GM19099 (cell line): ENCODE data around the gene PLA1A.
A peak's percentile ranks its signal among the peaks of the same experiment; 100 is the strongest.

ENCODE experiments used
- POLR2A ChIP-seq: IDR thresholded peaks from 3 replicates; pipeline ENCODE4 v1.6.1; 2011; ENCODE audit warnings: low read depth; ENCODE audit not compliant: insufficient read length; ENCODE audit errors: extremely low read depth

PLA1A gene

GRCh38 chr3:119637679-119638477 lies 40.2 kb downstream of the PLA1A start:
- TF ChIP-seq POLR2A: peak; percentile 18

DNA sequence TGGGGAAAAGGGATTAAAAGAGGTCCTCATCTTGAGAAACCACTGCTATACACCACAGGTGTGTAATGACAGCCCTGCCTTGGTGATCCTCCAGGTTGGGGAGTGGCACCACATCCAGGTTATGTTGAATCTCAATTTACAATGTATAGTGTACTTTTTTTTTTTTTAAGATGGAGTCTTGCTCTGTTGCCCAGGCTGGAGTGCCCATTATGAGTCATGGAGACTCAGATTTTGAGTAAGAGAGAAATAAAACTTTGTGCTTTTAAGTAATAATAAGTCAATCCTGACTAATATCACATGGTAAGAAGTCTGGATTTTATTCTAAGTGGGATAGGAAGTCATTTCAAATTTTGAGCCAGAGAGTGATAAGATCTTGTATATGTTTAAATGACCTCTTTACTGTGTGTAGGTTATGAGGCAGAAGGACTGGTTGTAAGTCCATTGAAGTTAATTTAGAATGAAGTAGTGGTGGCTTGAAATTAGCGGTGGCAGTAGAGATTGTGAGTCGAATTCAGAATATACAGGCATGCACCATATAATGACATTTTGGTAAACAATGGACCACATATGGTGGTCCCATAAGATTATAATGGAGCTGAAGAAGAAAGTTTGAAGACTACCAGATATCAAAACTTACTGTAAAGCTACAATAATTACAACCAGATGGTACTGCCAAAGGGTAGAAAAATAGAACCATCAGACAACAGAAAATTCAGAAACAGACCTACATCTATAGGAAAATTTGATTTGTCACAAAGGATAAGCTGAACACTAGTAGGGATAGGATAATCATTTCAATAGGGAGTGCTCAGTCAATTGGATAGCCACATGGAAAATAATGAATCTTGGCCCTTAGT lies 42.0 kb downstream of the PLA1A start:
- no peak for TF ChIP-seq POLR2A

- TF ChIP-seq POLR2A: no peak
These were observed 43.7 kb downstream of the PLA1A start for GRCh38 chr3:119641416-119641815.

DNA sequence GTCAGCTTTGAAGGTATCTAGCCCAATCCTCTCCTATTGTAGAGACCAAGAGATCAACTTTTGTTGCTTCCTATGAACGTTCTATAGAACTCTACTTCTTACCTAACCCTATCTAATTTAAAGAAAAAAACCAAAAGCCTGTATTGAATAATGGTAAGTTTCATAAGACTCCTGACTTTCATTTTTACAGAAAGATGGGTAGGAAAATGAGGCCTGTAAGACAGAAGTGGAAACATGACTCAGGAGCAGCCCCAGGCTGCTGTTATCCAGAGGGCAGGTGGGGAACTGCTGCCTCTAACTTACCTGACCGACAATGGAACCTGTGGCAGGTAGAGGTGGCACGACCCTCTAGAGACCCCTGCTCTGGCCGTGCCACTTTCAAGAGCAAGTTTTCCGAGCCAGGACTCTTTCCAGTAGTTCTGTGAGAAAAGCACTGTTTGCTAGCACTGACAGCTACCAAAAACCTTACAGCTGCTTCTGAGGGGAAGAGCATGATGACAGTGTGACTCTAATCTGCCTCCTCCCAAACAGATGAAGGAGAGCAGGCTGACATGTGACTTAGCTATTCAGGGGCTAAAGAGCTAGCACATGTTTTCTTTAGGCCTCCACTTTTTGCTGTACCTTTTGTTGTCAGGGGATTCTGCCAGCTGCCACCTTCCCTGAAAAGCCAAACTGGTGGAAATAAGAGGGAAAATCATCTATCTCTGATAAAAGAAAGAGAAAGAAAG lies 45.2 kb downstream of the PLA1A start:
- no peak for TF ChIP-seq POLR2A

DNA sequence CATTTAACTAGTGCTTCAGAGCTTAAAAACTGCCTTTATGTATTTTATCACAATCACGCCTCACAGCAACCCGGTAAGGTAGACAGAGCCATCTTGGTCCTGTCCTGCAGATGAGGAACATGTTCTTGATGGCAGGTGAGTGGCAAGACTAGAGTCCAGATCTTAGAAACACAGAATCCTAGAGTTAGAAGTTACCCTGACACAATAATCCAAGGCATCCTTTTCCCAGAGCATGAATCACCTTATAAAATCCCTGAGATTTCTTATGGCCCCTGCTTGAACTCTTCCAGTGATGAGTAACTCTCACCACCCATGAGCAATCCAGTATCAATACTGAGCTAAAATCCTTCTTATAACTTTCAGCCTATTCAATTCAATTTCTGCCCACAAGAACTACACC lies 45.8 kb downstream of the PLA1A start:
- TF ChIP-seq POLR2A: no peak

- no peak for TF ChIP-seq POLR2A
These were observed 46.8 kb downstream of the PLA1A start for GRCh38 chr3:119644481-119644880.

DNA sequence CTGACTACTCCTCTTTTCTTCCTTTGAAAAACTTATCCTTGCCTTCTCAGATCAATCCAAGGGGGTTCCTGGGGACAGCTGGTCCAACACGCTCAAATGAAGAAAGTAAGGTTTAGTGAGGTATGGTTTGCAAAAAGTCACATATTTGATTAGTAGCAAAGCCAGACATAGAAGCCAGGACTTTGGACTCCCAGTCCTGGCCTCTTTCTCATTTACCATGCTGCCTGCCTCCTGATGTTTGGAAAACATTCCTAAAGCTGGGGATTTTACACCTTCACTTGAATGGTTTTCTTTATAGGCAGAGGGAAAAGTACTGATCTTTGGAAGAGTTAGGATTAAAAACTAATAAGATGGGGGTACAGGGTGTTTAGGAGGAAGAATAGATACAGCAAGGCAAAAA lies 48.1 kb downstream of the PLA1A start:
- no peak for TF ChIP-seq POLR2A

DNA sequence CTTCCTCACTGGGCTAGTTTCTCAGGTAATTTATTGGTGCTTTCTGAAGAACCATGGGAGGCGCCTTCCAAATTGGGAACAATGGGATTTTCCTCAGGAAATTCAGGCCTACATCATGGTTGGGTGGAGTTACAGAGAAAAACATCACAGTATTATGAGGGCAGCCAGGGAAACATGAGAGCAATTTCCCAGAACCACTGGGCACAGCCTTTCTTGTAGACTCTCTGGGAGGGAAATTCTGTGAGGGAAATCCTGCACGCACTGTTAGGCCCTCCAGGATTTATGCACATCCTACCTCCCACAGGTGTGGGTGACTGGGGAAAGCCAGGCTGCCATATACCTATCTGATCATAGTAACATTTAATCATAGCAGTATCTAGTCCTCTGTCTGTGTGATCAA lies 49.5 kb downstream of the PLA1A start:
- no peak for TF ChIP-seq POLR2A

- no peak for TF ChIP-seq POLR2A
These were observed 50.3 kb downstream of the PLA1A start for GRCh38 chr3:119647843-119648575.

- TF ChIP-seq POLR2A: no peak
These were observed 52.1 kb downstream of the PLA1A start for GRCh38 chr3:119649761-119650160.

GRCh38 chr3:119652306-119653033 lies 54.8 kb downstream of the PLA1A start:
- TF ChIP-seq POLR2A: no peak

DNA sequence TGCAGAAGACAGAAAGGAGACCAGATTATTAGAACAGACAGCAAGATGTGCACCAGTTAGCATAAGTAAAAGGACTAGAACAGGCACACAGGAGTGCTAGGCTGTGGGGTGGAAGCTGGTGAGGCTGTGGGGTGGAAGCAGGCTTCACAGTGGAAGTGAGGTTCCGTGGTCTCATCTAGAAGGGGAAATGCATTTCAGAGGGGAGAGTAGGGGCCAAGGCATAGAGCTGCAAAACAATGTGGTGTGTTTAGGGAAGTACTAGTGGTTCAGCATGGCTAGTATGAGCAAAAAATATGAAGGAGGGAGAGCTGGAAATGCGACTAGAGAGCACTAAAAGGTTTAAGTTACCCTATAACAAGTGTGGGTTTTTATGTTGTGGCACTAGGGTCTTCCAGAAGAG lies 56.2 kb downstream of the PLA1A start:
- TF ChIP-seq POLR2A: no peak

- no peak for TF ChIP-seq POLR2A
These were observed 60.4 kb downstream of the PLA1A start for GRCh38 chr3:119657887-119658702.
